Hepatocyte (in vitro differentiated cells): ENCODE measurements around the gene GNAZ.

ENCODE experiments used
- EZH2 ChIP-seq: fragments of 200-600 bp; sonication (generic); IDR thresholded peaks from 2 replicates; pipeline ENCODE4 v1.6.1; 2016; ENCODE audit warnings: antibody characterized with exemption, mild to moderate bottlenecking, borderline replicate concordance
- EZH2phosphoT487 ChIP-seq: fragments of 200-600 bp; sonication (generic); IDR thresholded peaks from one replicate; pipeline ENCODE4 v1.6.1; 2018; ENCODE audit warnings: antibody characterized with exemption, mild to moderate bottlenecking, low read depth, moderate library complexity; ENCODE audit not compliant: unreplicated experiment, severe bottlenecking
- TF ChIP-seq, protein P1 (sequence below): fragments of 200-600 bp; sonication (generic); IDR thresholded peaks from 2 replicates; pipeline ENCODE4 v1.5.1; 2016; ENCODE audit warnings: antibody characterized with exemption, mild to moderate bottlenecking; ENCODE audit not compliant: poor library complexity

DNA sequence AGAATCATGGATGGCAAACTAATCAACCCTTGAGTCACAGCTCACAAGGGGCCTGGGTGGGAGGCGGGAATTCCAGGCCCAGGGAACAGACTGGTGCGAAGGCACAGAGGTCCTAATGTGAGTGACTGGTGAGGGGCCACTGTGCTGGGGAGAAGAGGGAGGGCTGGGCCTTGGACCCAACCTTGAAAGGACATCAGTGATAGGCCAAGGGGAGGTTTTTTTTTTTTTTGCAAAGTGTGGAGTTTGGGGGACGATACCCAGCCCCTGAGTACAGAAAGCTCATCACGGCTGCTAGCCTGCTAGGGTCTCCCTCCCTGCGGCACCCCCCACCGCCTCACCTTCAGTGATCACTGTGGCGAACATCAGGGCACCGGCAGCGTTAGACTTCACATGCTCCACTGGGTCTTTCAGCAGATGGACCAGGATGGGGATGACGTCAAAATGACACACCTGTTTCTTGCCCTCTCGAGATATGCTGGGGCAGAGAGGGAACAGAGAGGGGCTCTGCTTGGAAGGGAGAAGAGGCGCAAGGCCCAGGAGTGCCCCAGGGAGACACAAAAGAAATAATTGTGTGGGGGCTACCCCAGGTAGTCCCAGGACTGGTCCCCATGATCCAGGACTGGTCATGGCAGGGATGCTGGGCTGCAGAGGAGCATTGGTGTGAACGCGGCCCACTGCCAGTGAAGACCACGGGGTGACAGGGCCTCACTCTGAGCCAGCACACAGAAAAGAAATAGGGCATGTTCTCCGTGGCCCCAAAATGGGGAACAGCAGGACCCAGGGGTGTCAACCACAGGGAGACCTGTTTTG lies 8.6 kb upstream of the GNAZ start:
- TF ChIP-seq, protein P1, sequence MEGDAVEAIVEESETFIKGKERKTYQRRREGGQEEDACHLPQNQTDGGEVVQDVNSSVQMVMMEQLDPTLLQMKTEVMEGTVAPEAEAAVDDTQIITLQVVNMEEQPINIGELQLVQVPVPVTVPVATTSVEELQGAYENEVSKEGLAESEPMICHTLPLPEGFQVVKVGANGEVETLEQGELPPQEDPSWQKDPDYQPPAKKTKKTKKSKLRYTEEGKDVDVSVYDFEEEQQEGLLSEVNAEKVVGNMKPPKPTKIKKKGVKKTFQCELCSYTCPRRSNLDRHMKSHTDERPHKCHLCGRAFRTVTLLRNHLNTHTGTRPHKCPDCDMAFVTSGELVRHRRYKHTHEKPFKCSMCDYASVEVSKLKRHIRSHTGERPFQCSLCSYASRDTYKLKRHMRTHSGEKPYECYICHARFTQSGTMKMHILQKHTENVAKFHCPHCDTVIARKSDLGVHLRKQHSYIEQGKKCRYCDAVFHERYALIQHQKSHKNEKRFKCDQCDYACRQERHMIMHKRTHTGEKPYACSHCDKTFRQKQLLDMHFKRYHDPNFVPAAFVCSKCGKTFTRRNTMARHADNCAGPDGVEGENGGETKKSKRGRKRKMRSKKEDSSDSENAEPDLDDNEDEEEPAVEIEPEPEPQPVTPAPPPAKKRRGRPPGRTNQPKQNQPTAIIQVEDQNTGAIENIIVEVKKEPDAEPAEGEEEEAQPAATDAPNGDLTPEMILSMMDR, result no peak
- TF ChIP-seq EZH2 (no peak), EZH2phosphoT487 (no peak)
